ENCODE data around the gene PKHD1. TPM values are rescaled to one million over a fixed set of nuclear protein-coding genes. Genes with fewer than 3 reads are reported as not detected.
A peak's percentile ranks its signal among the peaks of the same experiment; 100 is the strongest.

The PKHD1 gene
- polyA plus RNA-seq, 10 donors: 2.1 to 6.8 (median 4.2) TPM

- no peak for DNase-seq
Measured at GRCh38 chr6:51620971-51621370, 466.4 kb downstream of the PKHD1 start.

- DNase-seq: no peak
Measured at GRCh38 chr6:51619042-51619799, 468.2 kb downstream of the PKHD1 start.

- no peak for DNase-seq
Measured at GRCh38 chr6:51618563-51618962, 468.9 kb downstream of the PKHD1 start.

- DNase-seq: peak; percentile 12 to 66 (median 48)
Measured at GRCh38 chr6:51617751-51618150, 469.7 kb downstream of the PKHD1 start.

GRCh38 chr6:51616243-51616642 is 471.2 kb downstream of the PKHD1 start:
- DNase-seq: peak in 1 of 3 donors; percentile 17

GRCh38 chr6:51614725-51615124 is 472.7 kb downstream of the PKHD1 start:
- no peak for DNase-seq

- DNase-seq: no peak
Measured at GRCh38 chr6:51613558-51613957, 473.9 kb downstream of the PKHD1 start.

- no peak for DNase-seq
Measured at GRCh38 chr6:51608932-51609331, 478.5 kb downstream of the PKHD1 start.

GRCh38 chr6:51608383-51608782 is 479.0 kb downstream of the PKHD1 start:
- no peak for DNase-seq

- DNase-seq: no peak
Measured at GRCh38 chr6:51600514-51600913, 486.9 kb downstream of the PKHD1 start.

- no peak for DNase-seq
Measured at GRCh38 chr6:51598171-51598570, 489.2 kb downstream of the PKHD1 start.

GRCh38 chr6:51594981-51595380 is 492.4 kb downstream of the PKHD1 start:
- DNase-seq: no peak

- DNase-seq: no peak
Measured at GRCh38 chr6:51585264-51585663, 502.1 kb downstream of the PKHD1 start.

GRCh38 chr6:51584163-51584562 is 503.2 kb downstream of the PKHD1 start:
- DNase-seq: no peak

- no peak for DNase-seq
Measured at GRCh38 chr6:51578994-51579393, 508.4 kb downstream of the PKHD1 start.

- DNase-seq: no peak
Measured at GRCh38 chr6:51578362-51578761, 509.1 kb downstream of the PKHD1 start.

- DNase-seq: no peak
Measured at GRCh38 chr6:51574040-51574439, 513.4 kb downstream of the PKHD1 start.

GRCh38 chr6:51571168-51571567 is 516.2 kb downstream of the PKHD1 start:
- peak in 2 of 3 donors; percentile 1 to 13 for DNase-seq

- no peak for DNase-seq
Measured at GRCh38 chr6:51570168-51570921, 517.1 kb downstream of the PKHD1 start.

GRCh38 chr6:51569594-51569993 is 517.8 kb downstream of the PKHD1 start:
- DNase-seq: no peak

GRCh38 chr6:51568771-51569170 is 518.6 kb downstream of the PKHD1 start:
- no peak for DNase-seq

- no peak for DNase-seq
Measured at GRCh38 chr6:51565472-51565871, 521.9 kb downstream of the PKHD1 start.
